ENCODE data around the gene KRTAP5-7.

GRCh38 chr11:71490731-71491390 is 36.2 kb upstream of the KRTAP5-7 start:
- TF ChIP-seq CTCF (IDR thresholded peaks at IDR 0.05; ENCODE audit: low read length): no peak
- no peak for TF ChIP-seq EZH2 (IDR thresholded peaks at IDR 0.05; ENCODE audit: borderline replicate concordance, low read length)

All from OCI-LY1 (cell line).